Measurements from ENCODE around the gene TAL2. TPM values are rescaled to one million over a fixed set of nuclear protein-coding genes. Genes with fewer than 3 reads are reported as not detected.
"Not testable (repeated sequence)": the region's sequence is repeated elsewhere in the genome, so short reads cannot be mapped to it uniquely, and the experiment has no call there.

TAL2 gene
- polyA plus RNA-seq, 2 donors: 0.22 TPM; not detected in 1

DNA sequence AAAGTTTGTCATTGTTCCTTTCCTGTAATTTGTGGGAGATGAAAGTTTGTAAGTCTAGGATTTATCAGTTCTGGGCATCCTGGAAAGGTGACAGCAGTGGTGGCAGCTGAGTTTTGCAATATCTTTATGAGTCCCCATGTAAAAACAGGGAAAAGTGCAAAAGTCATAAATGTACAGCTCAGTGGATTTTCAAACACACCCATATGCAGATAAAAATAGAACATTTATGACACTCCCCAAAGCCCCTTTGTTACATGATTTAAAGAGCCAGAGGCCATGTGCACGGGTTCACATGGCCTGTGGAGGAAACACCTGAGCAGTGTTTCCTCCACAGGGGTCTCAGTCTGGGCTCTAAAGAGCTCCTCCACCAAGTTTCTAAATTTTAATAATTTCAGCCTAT is 38.4 kb downstream of the TAL2 start:
- Histone ChIP-seq H3K27me3 (ENCODE audit: control insufficient read depth in 1 of 2, insufficient read depth in 2 of 2, low read length in 2 of 2) (no peaks in the 10 kb centered on the region), H3K4me3 (ENCODE audit: low read depth in 1 of 2, low read length in 2 of 2) (no peak overlapping the region), H3K36me3 (ENCODE audit: control insufficient read depth in 2 of 2, insufficient read depth in 2 of 2, low read length in 1 of 2) (no peaks in the 10 kb centered on the region), H3K9me3 (ENCODE audit: control insufficient read depth in 2 of 2, insufficient read depth in 1 of 2, low read depth in 1 of 2, low read length in 1 of 2) (no peaks in the 10 kb centered on the region), H3K27ac (ENCODE audit: low read depth in 2 of 2, low read length in 1 of 2) (no peak overlapping the region), H3K4me1 (ENCODE audit: control insufficient read depth in 2 of 2, insufficient read depth in 2 of 2, low read length in 1 of 2) (no peaks in the 10 kb centered on the region)
- 63 to 78% methylated on average over 1 of the region's 1 CpG for WGBS, 2 donors

DNA sequence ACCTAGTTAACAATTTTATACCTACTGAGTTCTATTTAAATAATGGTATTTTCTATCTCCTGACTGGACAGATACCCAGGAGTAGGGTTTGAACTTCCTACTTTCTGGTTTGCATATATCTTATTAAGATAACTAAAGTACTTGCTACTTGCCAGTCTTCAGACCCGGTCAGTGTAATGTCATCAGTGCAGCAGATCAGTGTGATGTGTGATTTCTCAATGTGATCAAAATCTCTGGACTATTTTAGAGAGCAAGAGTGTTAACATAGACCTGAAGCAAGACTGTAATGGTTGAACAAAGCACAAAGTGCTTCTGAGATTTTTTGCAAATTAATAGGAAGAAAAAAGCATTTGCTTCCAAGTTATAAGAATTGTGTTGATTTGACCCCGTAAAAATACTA is 38.9 kb downstream of the TAL2 start:
- H3K27ac ChIP-seq (ENCODE audit: low read depth in 2 of 2, low read length in 1 of 2): no peak overlapping the region
- H3K4me3 ChIP-seq (ENCODE audit: low read depth in 1 of 2, low read length in 2 of 2): no peak overlapping the region
- no peaks in the 10 kb centered on the region for H3K4me1 ChIP-seq (ENCODE audit: control insufficient read depth in 2 of 2, insufficient read depth in 2 of 2, low read length in 1 of 2)
- WGBS, 2 donors: 79 to 89% methylated on average over 2 of the region's 2 CpGs
- no peaks in the 10 kb centered on the region for H3K27me3 ChIP-seq (ENCODE audit: control insufficient read depth in 1 of 2, insufficient read depth in 2 of 2, low read length in 2 of 2)
- no peaks in the 10 kb centered on the region for H3K9me3 ChIP-seq (ENCODE audit: control insufficient read depth in 2 of 2, insufficient read depth in 1 of 2, low read depth in 1 of 2, low read length in 1 of 2)
- H3K36me3 ChIP-seq (ENCODE audit: control insufficient read depth in 2 of 2, insufficient read depth in 2 of 2, low read length in 1 of 2): no peaks in the 10 kb centered on the region

DNA sequence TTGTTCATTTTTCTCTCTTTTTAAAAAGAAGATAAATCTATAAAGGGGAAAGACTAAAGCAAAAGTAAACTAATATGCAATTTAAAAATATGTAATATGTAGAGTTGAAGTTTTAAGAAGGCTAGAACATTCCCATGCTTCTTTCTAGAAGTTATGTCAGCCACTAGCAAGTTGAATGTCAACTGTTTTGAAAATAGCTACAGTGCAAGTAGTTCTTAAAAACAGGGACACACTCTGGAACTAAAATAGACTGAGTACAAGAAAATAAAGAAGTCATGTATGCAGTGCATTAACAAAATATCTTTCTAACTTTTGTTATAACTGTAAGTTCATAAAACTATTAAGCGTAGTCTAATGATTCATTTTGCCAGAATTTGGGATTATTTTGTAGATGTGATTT is 40.0 kb downstream of the TAL2 start:
- H3K9me3 ChIP-seq (ENCODE audit: control insufficient read depth in 2 of 2, insufficient read depth in 1 of 2, low read depth in 1 of 2, low read length in 1 of 2): no peaks in the 10 kb centered on the region
- no peaks in the 10 kb centered on the region for H3K4me1 ChIP-seq (ENCODE audit: control insufficient read depth in 2 of 2, insufficient read depth in 2 of 2, low read length in 1 of 2)
- no peak overlapping the region for H3K4me3 ChIP-seq (ENCODE audit: low read depth in 1 of 2, low read length in 2 of 2)
- H3K36me3 ChIP-seq (ENCODE audit: control insufficient read depth in 2 of 2, insufficient read depth in 2 of 2, low read length in 1 of 2): no peaks in the 10 kb centered on the region
- no peaks in the 10 kb centered on the region for H3K27me3 ChIP-seq (ENCODE audit: control insufficient read depth in 1 of 2, insufficient read depth in 2 of 2, low read length in 2 of 2)
- no peak overlapping the region for H3K27ac ChIP-seq (ENCODE audit: low read depth in 2 of 2, low read length in 1 of 2)
- 2 to 86% methylated on average over 1 of the region's 1 CpG for WGBS, 2 donors

DNA sequence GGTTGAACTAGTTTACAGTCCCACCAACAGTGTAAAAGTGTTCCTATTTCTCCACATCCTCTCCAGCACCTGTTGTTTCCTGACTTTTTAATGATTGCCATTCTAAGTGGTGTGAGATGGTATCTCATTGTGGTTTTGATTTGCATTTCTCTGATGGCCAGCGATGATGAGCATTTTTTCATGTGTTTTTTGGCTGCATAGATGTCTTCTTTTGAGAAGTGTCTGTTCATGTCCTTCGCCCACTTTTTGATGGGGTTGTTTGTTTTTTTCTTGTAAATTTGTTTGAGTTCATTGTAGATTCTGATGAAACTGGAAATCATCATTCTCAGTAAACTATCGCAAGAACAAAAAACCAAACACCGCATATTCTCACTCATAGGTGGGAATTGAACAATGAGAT is 41.4 kb downstream of the TAL2 start:
- WGBS, 2 donors: 93 to 100% methylated on average over 3 to 4 of the region's 4 CpGs
- not testable (repeated sequence) for H3K36me3 ChIP-seq (ENCODE audit: control insufficient read depth in 2 of 2, insufficient read depth in 2 of 2, low read length in 1 of 2); H3K27ac ChIP-seq (ENCODE audit: low read depth in 2 of 2, low read length in 1 of 2); H3K9me3 ChIP-seq (ENCODE audit: control insufficient read depth in 2 of 2, insufficient read depth in 1 of 2, low read depth in 1 of 2, low read length in 1 of 2); H3K4me3 ChIP-seq (ENCODE audit: low read depth in 1 of 2, low read length in 2 of 2); H3K4me1 ChIP-seq (ENCODE audit: control insufficient read depth in 2 of 2, insufficient read depth in 2 of 2, low read length in 1 of 2); H3K27me3 ChIP-seq (ENCODE audit: control insufficient read depth in 1 of 2, insufficient read depth in 2 of 2, low read length in 2 of 2)

DNA sequence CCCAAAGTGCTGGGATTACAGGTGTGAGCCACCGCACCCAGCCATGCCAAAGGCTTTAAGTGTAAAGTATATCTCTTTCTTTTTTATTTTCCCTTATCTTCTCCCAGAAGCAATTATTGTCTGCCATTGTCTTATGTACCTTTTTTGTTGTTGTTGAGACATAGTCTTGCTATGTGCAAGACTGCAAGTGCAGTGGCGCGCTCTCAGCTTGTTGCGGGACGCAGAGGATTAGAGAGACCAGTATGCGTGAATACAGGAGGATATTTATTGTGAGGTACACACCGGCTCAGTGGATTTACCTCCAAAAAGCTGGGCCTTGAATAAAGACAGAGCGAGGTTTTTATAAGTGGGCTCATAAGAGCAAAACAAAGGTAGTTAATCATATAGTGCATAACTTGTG is 43.9 kb downstream of the TAL2 start:
- Histone ChIP-seq H3K27me3 (ENCODE audit: control insufficient read depth in 1 of 2, insufficient read depth in 2 of 2, low read length in 2 of 2) (no peaks in the 10 kb centered on the region), H3K4me1 (ENCODE audit: control insufficient read depth in 2 of 2, insufficient read depth in 2 of 2, low read length in 1 of 2) (no peaks in the 10 kb centered on the region), H3K4me3 (ENCODE audit: low read depth in 1 of 2, low read length in 2 of 2) (no peak overlapping the region), H3K27ac (ENCODE audit: low read depth in 2 of 2, low read length in 1 of 2) (no peak overlapping the region), H3K36me3 (ENCODE audit: control insufficient read depth in 2 of 2, insufficient read depth in 2 of 2, low read length in 1 of 2) (peaks cover 0 to 3% of the 10 kb centered on the region in 2 donors), H3K9me3 (ENCODE audit: control insufficient read depth in 2 of 2, insufficient read depth in 1 of 2, low read depth in 1 of 2, low read length in 1 of 2) (no peaks in the 10 kb centered on the region)
- 97 to 98% methylated on average over 8 of the region's 8 CpGs for WGBS, 2 donors

DNA sequence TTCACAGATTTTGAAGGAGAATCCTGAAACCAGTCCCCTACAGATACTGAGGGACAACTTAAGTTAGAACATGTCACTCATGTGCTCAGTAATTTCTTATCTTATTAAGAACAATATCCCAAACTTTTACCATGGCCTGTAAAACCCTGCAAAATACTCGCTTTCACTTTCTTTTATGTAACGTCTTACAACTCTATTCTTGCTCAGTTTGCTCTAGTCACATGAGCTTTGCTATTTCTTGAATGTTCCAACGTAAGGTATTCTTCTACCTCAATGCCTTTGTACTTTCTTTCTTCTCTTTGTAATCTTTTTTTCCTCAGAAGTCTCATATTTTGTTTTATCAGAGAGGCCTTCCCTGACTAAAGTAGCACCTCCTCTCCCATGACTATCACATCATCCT is 46.1 kb downstream of the TAL2 start:
- H3K9me3 ChIP-seq (ENCODE audit: control insufficient read depth in 2 of 2, insufficient read depth in 1 of 2, low read depth in 1 of 2, low read length in 1 of 2): no peaks in the 10 kb centered on the region
- H3K27me3 ChIP-seq (ENCODE audit: control insufficient read depth in 1 of 2, insufficient read depth in 2 of 2, low read length in 2 of 2): no peaks in the 10 kb centered on the region
- no peak overlapping the region for H3K27ac ChIP-seq (ENCODE audit: low read depth in 2 of 2, low read length in 1 of 2)
- no peak overlapping the region for H3K4me3 ChIP-seq (ENCODE audit: low read depth in 1 of 2, low read length in 2 of 2)
- peaks cover 0 to 4% of the 10 kb centered on the region in 2 donors for H3K36me3 ChIP-seq (ENCODE audit: control insufficient read depth in 2 of 2, insufficient read depth in 2 of 2, low read length in 1 of 2)
- no peaks in the 10 kb centered on the region for H3K4me1 ChIP-seq (ENCODE audit: control insufficient read depth in 2 of 2, insufficient read depth in 2 of 2, low read length in 1 of 2)
- WGBS, 2 donors: 59 to 68% methylated on average over 3 of the region's 3 CpGs

DNA sequence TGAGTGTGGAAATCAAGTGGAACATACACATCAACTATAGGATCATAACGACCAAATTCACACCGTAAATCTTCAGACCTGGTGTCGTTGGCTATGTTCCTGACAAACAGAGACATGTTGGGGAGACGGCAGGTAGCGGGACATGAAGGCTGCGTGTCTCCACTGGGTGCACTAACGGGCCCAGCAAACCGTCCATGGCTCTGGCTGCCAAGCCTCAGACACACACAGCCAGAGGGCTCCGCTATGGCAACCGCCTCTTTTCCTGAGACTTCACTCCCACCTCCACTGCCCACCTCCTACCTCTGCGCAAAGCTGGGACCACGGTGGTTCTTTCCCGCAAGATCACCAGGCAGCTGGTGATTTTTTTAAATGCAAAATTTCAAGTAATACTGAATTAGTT is 48.4 kb downstream of the TAL2 start:
- H3K4me3 ChIP-seq (ENCODE audit: low read depth in 1 of 2, low read length in 2 of 2): no peak overlapping the region
- H3K27me3 ChIP-seq (ENCODE audit: control insufficient read depth in 1 of 2, insufficient read depth in 2 of 2, low read length in 2 of 2): no peaks in the 10 kb centered on the region

DNA sequence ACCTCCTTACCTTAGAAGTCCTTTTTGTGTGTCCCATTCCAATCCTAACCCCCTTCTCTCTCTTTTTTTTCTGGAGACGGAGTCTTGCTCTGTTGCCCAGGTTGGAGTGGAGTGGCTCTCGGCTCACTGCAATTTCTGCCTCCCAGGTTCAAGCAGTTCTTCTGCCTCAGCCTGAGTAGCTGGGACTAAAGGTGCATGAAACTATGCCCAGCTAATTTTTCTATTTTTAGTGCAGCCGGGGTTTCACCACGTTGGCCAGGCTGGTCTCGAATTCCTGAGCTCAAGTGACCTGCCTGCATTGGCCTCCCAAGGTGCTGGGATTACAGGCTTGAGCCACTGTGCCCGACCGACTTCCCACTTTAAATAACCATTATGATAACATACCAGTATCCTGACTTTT is 49.6 kb downstream of the TAL2 start:
- 88 to 90% methylated on average over 7 of the region's 7 CpGs for WGBS, 2 donors
- peaks cover 0 to 4% of the 10 kb centered on the region in 2 donors for H3K36me3 ChIP-seq (ENCODE audit: control insufficient read depth in 2 of 2, insufficient read depth in 2 of 2, low read length in 1 of 2)
- no peaks in the 10 kb centered on the region for H3K4me1 ChIP-seq (ENCODE audit: control insufficient read depth in 2 of 2, insufficient read depth in 2 of 2, low read length in 1 of 2)
- no peak overlapping the region for H3K4me3 ChIP-seq (ENCODE audit: low read depth in 1 of 2, low read length in 2 of 2)
- H3K27ac ChIP-seq (ENCODE audit: low read depth in 2 of 2, low read length in 1 of 2): no peak overlapping the region
- H3K9me3 ChIP-seq (ENCODE audit: control insufficient read depth in 2 of 2, insufficient read depth in 1 of 2, low read depth in 1 of 2, low read length in 1 of 2): no peaks in the 10 kb centered on the region
- no peaks in the 10 kb centered on the region for H3K27me3 ChIP-seq (ENCODE audit: control insufficient read depth in 1 of 2, insufficient read depth in 2 of 2, low read length in 2 of 2)

More for the DNA sequence above, 48.4 kb downstream of the TAL2 start:
- H3K36me3 ChIP-seq (ENCODE audit: control insufficient read depth in 2 of 2, insufficient read depth in 2 of 2, low read length in 1 of 2): peaks cover 0 to 4% of the 10 kb centered on the region in 2 donors
- no peaks in the 10 kb centered on the region for H3K4me1 ChIP-seq (ENCODE audit: control insufficient read depth in 2 of 2, insufficient read depth in 2 of 2, low read length in 1 of 2)
- H3K9me3 ChIP-seq (ENCODE audit: control insufficient read depth in 2 of 2, insufficient read depth in 1 of 2, low read depth in 1 of 2, low read length in 1 of 2): no peaks in the 10 kb centered on the region
- no peak overlapping the region for H3K27ac ChIP-seq (ENCODE audit: low read depth in 2 of 2, low read length in 1 of 2)
- 97% methylated on average over 13 of the region's 13 CpGs for WGBS, 2 donors

DNA sequence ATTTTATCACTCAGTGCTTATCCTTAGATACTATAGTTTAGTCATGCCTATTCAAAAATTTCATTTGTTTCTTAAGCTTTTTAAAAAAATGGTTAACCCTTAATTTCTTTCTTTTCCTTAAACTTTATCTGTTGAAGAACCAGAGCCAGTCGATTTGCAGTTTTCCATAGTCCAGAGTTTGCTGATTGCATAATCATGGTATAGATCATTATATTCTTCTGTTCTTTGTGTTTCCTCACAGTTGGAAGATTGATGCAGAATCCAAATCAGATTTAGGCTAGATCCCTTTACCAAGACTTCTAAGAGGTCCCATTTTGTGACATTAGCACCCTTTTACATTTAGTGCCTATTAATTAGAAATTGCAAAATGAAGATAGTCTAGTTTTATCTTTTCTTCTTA is 50.0 kb downstream of the TAL2 start:
- no peaks in the 10 kb centered on the region for H3K9me3 ChIP-seq (ENCODE audit: control insufficient read depth in 2 of 2, insufficient read depth in 1 of 2, low read depth in 1 of 2, low read length in 1 of 2)
- no peaks in the 10 kb centered on the region for H3K4me1 ChIP-seq (ENCODE audit: control insufficient read depth in 2 of 2, insufficient read depth in 2 of 2, low read length in 1 of 2)
- no peaks in the 10 kb centered on the region for H3K27me3 ChIP-seq (ENCODE audit: control insufficient read depth in 1 of 2, insufficient read depth in 2 of 2, low read length in 2 of 2)
- 71 to 85% methylated on average over 1 of the region's 1 CpG for WGBS, 2 donors
- H3K4me3 ChIP-seq (ENCODE audit: low read depth in 1 of 2, low read length in 2 of 2): no peak overlapping the region
- H3K27ac ChIP-seq (ENCODE audit: low read depth in 2 of 2, low read length in 1 of 2): no peak overlapping the region
- peaks cover 0 to 4% of the 10 kb centered on the region in 2 donors for H3K36me3 ChIP-seq (ENCODE audit: control insufficient read depth in 2 of 2, insufficient read depth in 2 of 2, low read length in 1 of 2)
